K562 (cell line): Measurements from ENCODE around the gene AGAP3. TPM values are rescaled to one million over a fixed set of nuclear protein-coding genes. Genes with fewer than 3 reads are reported as not detected.

Experiments used
- CBFA2T3 ChIP-seq: fragments of 450-650 bp; IDR thresholded peaks from 2 replicates; pipeline ENCODE4 v1.6.1; 2017
- CREM ChIP-seq: IDR thresholded peaks from 2 replicates; pipeline ENCODE4 v1.6.1; 2014; ENCODE audit warnings: antibody characterized with exemption, low read depth
- DIDO1 ChIP-seq: fragments of 450-650 bp; IDR thresholded peaks from 2 replicates; pipeline ENCODE4 v1.6.1; 2016; ENCODE audit warnings: low read depth, missing biosample characterization, missing genetic modification characterization
- MEIS2 ChIP-seq: fragments of 450-650 bp; IDR thresholded peaks from 2 replicates; pipeline ENCODE4 v1.6.1; 2014; ENCODE audit warnings: mild to moderate bottlenecking; ENCODE audit not compliant: partially characterized antibody
- MIER1 ChIP-seq: fragments of 450-650 bp; IDR thresholded peaks from 2 replicates; pipeline ENCODE4 v1.6.1; 2016; ENCODE audit warnings: antibody characterized with exemption, mild to moderate bottlenecking, low read depth
- PKNOX1 ChIP-seq: fragments of 450-650 bp; IDR thresholded peaks from 2 replicates; pipeline ENCODE4 v1.6.1; 2016
- POLR2AphosphoS5 ChIP-seq: IDR thresholded peaks from 2 replicates; pipeline ENCODE4 v1.6.1; 2011; ENCODE audit warnings: mild to moderate bottlenecking, low read depth, low read length, moderate library complexity; ENCODE audit not compliant: control insufficient read depth, insufficient read depth
- SMAD2 ChIP-seq: fragments of 150-350 bp; IDR thresholded peaks from 2 replicates; pipeline ENCODE4 v1.6.1; 2014; ENCODE audit warnings: low read depth, mild to moderate bottlenecking, low read length
- TAF7 ChIP-seq: fragments of 450-650 bp; IDR thresholded peaks from 2 replicates; pipeline ENCODE4 v1.6.1; 2016; ENCODE audit warnings: missing genetic modification characterization, missing compliant biosample characterization
- TCF3 ChIP-seq: sonication (generic); formaldehyde crosslinking; IDR thresholded peaks from 2 replicates; pipeline ENCODE4 v1.4.0; 2020; ENCODE audit warnings: mild to moderate bottlenecking, missing genetic modification reagents
- U2AF2 ChIP-seq: fragments of 200-400 bp; formaldehyde crosslinking; optimal IDR thresholded peaks from 2 replicates; pipeline ENCODE3; 2017; ENCODE audit warnings: low read depth, mild to moderate bottlenecking, low read length
- ZNF124 ChIP-seq: sonication (generic); formaldehyde crosslinking; IDR thresholded peaks from 2 replicates; pipeline ENCODE4 v1.8.1; 2022; ENCODE audit warnings: missing genetic modification reagents
- ZNF707 ChIP-seq: fragments of 250-450 bp; sonication (Bioruptor Pico); conservative IDR thresholded peaks from 2 replicates; pipeline ENCODE4 v1.8.0; 2022; ENCODE audit warnings: inconsistent platforms, mild to moderate bottlenecking, moderate library complexity
- polyA plus RNA-seq, 8 experiments: library from polyadenylated mRNA; depleted of rRNA in 4 of 8; stranded (reverse) in 5 of 8; unstranded in 3 of 8; fragments of >200 nt; fragmentation: Nextera tagmentation in 2 of 8; fragmentation: Illumina TruSeq in 1 of 8; extraction: Ambion mirVana in 2 of 8; extraction: Trizol in 1 of 8; gene quantifications; 2 replicates each; pipeline versions ENCODE4 v1.2.1 to v1.2.3, GENCODE V29; 2011 to 2014; ENCODE audit warnings: inconsistent platforms in 1 of 8, missing spikeins in 1 of 8
- total RNA-seq, 7 experiments: library from RNA; depleted of rRNA in 6 of 7; stranded (reverse); fragments of >200 nt in 6 of 7; fragmentation: Illumina TruSeq in 2 of 7; extraction: Trizol in 2 of 7; gene quantifications; 2 replicates each; pipeline versions ENCODE4 v1.2.1 to v1.2.3, GENCODE V29; 2011 to 2021; ENCODE audit warnings: low replicate concordance in 1 of 7

The AGAP3 gene
- total and polyA plus RNA-seq, 9 of the 15 experiments (the other 6 are each of a cell fraction or from before 2014, with no cell fraction given), result 3.4 to 208 (median 62.2) TPM

- TF ChIP-seq MEIS2, result peak; percentile 78
- TF ChIP-seq SMAD2, result no peak
- TF ChIP-seq POLR2AphosphoS5, result no peak
- TF ChIP-seq MIER1, result 0 out of 2 replicates have a peak, but pooled peaks have one; percentile 43
- TF ChIP-seq TAF7, result no peak
- TF ChIP-seq DIDO1 (tag), result no peak
- no peak for TF ChIP-seq U2AF2
- TF ChIP-seq TCF3, result 0 out of 2 replicates have a peak, but pooled peaks have one; percentile 32
- TF ChIP-seq PKNOX1, result peak; percentile 49
- TF ChIP-seq ZNF124, result no peak
- TF ChIP-seq CBFA2T3, result peak; percentile 62
- TF ChIP-seq CREM, result peak; percentile 42; the same call in 1 of the 2 replicates
- no peak for TF ChIP-seq ZNF707 (CRISPR knock-in tag)
Measured at GRCh38 chr7:151085329-151085690, 965 bp upstream of the AGAP3 start (continued).
